Measurements from ENCODE around the gene PTCD3.
A peak's percentile ranks its signal among the peaks of the same experiment; 100 is the strongest.

Gene PTCD3

DNA sequence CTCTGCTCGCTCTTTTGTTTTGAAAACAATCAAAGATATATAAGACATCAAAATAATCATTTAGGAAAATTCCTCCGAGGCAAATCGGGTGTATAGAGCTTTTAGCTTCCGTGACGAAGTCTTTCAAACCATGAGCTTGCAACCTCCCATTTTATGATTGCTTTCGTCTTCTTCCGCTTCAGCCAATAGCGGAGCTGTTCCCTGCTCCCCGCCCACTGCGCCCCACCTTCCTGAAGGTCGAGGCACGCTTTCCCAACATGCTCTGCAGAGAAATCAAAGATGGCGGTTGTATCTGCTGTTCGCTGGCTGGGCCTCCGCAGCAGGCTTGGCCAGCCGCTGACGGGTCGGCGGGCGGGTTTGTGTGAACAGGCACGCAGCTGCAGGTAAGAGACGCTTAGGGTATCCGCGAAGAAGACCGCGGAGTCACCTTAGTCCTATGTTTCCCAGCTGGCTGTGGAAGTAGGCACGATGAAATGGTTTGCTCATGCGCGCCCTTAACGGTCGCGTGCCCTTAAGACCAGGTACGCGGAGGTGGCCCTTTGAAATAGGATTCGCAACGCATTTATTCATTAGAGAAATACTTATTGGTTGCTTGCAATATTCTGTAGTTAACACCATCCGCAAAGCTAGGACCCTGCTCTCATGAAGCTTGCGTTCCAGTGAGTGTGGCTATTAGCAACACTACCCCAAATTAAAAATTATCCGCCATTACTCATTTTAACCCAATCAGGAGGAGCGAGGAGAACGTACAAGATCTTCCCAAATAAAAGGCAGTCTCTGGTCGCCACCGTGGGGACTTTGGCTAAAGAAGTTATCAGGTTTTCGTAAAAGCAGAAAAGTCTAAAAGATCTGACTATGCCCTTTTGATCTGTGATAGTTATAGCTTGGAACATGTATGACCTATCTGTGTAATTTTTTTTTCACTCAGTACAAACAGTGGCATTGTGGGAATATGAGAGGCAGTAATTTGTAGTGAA is at the start of gene PTCD3:
PTCD3 (plus strand) TSS at position 267 of the 977 bp plus-strand sequence; CDS start at position 280, 13 bp downstream.
- peak; percentile 86 to 88 for DNase-seq (ENCODE audit: low read depth in 2 of 2)

DNA sequence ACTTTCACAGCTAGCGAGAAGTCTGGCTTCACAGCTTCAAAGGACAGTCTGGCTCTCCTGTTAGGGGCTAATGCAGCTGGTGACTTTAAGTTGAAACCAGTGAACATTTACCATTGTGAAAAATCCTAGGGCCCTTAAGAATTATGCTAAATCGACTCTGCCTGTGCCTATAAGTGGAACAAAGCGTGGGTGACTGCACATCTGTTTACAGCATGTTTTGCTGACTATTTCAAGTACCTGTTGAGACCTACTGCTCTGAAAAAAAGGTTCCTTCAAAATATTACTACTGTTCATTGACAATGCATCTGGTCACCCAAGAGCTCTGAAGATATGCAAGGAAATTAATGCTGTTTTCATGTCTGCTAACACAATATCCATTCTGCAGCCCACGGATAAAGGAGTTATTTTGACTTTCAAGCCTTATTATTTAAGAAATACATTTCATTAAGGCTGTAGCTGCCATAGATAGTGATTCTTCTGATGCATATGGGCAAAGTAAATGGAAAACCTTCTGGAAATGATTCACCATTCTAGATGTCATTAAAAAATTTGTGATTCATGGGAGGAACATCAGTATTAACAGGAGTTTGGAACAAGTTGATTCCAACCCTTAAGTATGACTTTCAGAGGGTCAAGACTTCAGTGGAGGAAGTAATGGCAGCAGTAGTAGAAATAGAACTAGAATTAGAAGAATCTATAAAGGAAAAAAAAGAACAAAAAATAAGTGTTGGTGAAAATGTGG is 49.3 kb upstream of the PTCD3 start:
- no peak for DNase-seq (ENCODE audit: low read depth in 2 of 2)

DNA sequence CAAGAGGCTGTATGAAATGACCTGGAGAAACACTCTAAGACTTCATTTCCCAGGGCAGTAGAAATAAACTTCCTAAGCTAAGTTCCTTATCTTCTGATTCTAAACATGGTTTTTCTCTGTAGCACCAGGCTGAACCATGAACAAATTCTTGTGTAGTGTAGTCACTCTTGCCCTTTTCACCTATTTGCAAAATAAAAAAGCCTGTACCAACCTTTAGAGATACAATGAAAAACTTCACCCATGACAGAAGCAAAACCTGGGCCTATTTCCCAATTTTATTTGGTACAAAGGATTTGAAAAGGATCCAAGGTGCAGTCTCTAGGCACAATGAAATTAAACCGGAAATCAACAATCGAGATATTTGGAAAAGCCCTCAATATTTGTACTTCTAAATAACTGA is 44.0 kb upstream of the PTCD3 start:
- no peak for DNase-seq (ENCODE audit: low read depth in 2 of 2)

DNA sequence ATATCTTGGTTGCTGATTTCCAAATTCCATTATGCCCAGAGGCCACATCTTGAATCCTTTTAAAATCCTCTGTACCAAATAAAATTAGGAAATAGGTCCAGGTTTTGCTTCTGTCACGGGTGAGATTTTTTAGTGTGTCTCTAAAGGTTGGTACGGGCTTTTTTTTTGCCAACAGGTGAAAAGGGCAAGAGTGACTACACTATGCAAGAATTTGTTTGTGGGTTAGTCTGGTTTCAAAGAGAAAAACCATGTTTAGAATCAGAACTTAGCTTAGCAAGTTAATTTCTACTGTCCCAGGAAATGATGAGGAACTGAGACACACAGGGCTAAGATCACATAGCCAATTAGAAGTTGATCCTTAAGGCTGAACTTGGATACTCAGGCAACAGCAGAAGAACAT is 42.0 kb upstream of the PTCD3 start:
- DNase-seq (ENCODE audit: low read depth in 2 of 2): no peak

DNA sequence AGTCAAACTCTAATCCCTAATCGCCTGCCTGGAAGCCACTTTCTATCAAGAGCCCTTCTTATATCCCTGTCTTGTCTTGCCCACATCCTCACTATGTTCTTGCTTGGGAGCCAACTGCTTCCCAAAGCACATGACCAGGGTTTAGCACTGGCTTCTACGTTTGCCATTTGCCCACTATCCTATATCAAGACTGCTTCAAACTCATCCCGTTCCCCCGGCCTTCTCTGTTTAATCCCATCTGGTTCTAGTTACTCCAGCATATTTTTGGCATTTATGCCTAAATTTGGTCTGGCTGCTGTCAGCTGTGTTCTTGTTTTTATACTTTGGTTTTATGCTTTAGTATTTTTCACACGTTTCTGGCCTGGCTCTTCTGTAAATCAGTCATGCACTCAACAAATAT is 40.5 kb upstream of the PTCD3 start:
- DNase-seq (ENCODE audit: low read depth in 2 of 2): peak; percentile 86 to 87

DNA sequence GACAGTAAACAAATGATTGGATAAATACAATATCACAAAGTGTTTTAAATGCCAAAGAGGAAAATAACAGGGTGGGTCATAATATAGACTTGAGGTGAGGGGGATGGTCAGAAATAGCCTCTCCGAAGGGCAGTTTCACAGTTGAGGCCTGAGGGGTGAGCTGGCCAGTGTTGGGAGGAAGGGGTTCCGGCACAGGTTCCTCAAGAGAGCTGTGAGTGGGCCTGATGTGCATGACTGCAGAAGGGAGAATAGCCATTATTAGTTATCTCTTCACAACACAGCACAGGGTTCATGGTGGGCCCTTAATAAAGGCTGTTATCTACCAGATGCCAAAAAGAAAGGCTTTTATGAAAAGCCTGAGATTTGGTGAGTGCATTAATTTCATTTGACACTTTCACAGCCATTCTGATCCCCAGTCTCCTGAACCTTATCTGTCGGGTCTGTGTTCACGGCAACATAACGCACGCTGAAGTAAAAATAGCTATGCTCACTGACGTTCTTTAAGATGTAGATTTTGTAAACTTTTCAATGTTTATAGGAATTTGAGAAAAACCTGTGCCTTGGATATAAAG is 39.9 kb upstream of the PTCD3 start:
- DNase-seq (ENCODE audit: low read depth in 2 of 2): no peak

DNA sequence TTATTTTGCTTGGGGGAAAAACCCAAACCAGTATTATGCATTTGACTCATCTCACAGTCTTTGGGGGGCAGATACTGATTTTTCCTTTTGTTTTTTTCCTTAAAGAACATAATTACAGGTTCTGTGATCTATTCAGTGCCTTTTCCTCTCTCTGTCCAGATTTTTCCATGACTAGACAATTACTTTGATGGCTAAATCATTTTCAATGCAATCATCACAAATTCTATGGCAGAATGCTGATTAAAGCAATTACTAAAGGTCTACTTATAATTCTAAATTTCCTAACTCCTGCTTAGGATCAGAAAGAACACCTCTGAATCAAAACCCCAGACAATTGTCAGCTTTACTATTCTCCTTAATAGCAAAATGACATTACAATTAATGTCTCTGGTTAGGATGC is 39.1 kb upstream of the PTCD3 start:
- no peak for DNase-seq (ENCODE audit: low read depth in 2 of 2)

DNA sequence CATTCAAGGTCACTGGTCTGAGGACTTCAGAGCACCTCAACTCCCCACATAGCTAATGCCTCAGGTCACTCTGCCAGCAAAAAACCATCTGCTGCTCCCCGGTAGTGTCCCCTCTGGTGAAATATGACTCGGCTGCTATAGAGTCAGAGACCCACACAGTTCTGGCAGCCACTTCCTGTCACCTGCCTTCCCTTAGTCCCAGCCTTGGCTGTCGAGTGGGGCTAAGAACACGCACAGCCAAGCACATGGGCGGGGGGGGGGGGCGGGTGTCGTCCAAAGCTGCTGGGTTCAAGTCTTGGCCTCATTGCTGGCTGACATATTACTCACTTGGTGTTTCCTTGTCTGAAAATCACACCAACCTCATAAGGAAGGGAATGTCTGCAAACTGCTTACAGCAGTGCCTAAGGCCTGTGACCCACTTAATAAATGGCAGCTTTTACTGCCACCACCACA is 37.9 kb upstream of the PTCD3 start:
- no peak for DNase-seq (ENCODE audit: low read depth in 2 of 2)

DNA sequence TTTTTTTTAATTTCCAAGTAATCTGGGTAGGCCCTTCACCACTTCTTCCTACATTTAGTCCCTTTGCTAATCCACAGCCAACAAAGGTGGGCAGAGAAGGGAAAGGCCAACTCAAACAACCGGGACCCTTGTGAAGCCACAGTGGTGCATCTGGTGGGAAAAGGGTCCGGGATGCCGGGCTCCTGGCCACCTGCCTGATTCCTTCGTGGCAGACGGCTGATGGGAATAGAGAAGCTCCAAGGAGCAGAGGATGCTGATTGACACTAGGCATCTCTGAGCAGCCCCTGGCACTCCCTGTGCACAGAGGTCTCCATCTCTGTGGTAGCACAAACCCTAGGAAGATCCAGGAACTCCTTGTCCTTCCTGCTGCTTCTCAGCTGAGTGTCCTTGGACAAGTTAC is 37.4 kb upstream of the PTCD3 start:
- DNase-seq (ENCODE audit: low read depth in 2 of 2): no peak

DNA sequence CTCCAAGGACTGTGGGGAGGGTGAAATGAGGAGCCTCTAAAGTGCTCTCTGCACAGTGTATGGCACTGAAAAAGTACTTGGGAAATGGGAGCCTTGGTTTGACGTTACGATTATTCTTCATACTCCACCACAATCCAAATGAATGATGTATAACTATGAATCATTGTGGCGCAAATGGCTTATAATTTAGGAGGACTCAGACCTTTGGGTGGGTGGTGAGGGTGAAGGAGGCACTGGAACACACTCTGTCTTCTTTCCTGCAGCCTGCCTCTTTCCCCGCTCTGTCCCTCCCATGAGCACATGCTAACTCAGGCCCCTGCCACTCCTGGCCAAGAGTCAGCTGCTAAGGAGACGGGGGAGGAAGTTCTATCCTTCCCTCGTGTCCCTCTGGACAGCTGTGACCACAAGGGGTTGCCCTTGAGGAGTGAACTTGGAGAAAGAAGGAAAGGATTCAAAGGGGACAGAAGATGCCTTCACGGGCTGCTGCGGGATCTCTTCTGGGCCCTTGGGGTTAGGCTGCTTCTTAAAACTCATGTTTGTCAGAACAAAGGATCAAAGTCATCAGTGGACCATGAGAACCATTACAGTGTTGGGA is 36.8 kb upstream of the PTCD3 start:
- DNase-seq (ENCODE audit: low read depth in 2 of 2): no peak

DNA sequence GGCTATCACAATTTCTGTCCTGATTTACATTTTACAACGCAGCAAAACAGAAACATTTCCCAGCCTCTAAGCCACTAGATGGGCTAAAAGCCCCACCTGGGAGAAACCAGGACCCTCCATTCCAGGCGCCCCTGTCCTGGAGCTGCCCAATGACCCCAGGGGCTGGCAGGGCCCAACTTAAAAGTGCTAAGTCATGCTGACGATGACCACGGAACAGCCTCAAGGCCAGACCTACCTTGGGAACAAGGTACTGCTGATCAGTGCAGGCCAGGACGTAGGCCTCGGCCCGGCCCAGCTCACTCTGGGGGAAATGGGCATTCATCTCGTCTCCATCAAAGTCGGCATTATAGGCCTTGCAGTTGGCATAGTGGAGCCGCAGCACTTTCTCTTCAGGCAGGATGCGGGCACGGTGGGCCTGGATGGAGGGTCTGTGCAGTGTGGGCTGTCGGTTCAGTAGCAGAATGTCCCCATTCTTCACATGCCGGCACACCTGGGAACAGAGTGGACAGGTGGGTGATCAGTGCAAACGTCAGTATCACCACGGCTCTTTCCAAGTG is 36.2 kb upstream of the PTCD3 start:
- no peak for DNase-seq (ENCODE audit: low read depth in 2 of 2)

DNA sequence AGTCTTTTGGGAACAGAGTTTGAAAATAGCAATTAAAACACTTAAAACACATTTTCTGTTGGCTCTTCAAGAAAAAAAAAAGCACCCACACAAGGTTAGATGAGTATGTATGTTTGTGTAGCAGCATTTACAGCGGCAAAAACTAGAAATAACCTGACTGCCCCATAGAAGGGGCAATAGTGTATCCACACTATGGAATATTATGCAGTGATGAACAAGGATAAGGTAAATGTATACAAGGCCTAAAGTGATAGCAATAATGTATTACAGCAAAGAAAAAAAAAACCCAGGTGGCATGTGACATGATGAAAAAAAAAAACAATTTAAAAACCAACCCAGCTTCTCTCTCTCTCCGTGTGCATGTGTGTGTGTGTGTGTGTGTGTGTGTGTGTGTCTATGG is 35.2 kb upstream of the PTCD3 start:
- DNase-seq (ENCODE audit: low read depth in 2 of 2): no peak

DNA sequence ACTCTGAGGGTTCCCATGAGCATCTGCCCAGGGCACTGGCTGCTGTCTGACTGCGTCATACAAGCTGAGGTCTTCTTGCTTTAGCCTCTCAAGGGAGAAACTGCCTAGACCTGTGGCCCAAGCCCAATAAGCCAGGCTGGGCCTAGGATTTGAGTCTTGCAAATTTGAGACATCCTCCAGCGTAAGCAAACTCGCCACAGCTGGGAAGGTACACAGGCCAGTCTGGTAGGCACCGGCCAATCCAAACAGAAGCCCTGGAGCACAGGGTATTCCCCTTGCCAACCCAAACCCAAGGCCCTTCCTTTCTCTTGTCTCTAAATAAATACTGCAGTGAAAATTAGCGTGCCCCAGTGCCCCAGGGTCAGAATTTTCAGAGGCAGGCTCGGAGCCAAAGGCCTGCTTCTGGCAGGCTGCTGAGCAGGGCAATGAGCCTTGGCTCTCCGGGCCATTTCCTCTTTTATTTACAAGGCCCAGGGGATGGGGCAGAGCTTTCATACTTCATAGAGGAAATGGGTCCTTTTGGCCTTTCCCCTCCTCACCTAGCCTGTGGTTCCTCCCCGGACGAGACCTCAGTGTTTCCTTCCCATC is 33.7 kb upstream of the PTCD3 start:
- DNase-seq (ENCODE audit: low read depth in 2 of 2): no peak

DNA sequence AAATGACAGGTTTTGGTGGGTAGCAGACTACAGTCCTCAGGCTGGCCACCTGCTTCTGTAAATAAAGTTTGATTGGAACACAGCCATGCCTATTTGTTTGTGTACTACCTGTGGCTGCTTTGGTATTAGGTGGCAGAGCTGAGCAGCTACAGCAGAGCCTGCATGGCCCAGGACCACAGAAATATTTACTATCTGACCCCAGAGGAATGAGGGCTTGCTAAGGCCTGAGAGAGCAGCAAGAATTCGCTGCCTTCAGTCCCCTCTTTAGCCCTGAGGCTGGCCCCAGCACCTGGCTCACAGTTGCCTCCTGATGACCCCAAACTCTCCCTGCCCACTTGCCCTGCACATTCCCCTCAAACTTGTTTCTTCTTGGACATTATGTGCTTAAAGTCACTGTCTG is 32.8 kb upstream of the PTCD3 start:
- DNase-seq (ENCODE audit: low read depth in 2 of 2): no peak

DNA sequence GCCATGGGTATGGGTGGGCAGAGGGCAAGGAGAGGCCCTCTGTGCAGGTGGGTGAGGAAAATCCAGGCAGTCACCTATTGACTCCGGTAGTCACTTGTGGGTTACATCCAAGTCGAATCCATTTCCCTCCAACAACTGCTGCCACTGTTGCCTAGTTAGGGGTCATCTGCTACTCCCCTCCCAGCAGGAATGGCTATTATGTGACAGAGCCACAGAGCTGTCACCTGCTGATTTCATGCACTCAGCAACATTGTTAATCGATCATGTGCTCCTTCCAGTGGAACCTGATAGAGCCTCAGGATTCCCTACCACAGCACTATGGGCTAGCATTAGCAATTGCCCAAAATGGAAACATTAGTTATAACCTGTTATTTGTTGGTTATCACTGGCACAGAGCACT is 31.8 kb upstream of the PTCD3 start:
- no peak for DNase-seq (ENCODE audit: low read depth in 2 of 2)

DNA sequence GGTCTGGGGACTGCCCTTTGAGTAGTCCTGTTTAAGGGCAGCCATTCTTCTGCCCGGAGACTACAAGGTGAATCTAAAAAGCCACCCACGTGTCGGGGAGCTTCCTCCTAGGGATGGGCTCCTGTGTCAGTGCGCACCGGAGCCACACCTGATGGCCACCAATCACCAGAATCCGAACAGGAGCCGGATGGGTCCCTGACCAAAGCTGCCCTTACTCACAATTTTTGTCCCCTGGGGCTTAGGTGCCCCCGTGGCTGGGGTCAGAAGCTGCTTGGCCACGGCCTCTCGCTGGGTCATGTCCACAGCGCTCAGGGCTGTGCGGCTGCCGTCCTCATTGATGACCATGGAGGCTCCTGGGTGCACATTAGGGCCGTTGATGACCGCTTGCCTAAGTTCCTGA is 31.2 kb upstream of the PTCD3 start:
- no peak for DNase-seq (ENCODE audit: low read depth in 2 of 2)

DNA sequence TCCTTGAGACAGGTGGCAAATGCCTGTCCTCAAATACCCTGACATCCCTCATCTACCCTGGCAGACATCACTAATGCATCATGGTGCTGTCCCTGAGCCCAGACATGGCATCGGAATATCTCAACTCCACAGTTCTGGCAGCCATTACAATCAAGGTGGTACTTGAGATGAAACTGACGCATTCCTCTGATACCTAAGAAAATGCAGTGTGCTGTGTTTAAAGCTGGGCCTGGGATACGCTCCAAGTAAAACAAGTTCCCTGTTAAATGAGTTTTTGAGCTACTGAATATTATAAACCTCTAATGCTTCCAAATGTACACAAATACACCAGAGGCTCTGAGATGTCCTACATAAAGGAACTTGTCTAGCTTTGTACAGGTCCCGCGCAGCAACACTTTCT is 30.1 kb upstream of the PTCD3 start:
- DNase-seq (ENCODE audit: low read depth in 2 of 2): no peak

DNA sequence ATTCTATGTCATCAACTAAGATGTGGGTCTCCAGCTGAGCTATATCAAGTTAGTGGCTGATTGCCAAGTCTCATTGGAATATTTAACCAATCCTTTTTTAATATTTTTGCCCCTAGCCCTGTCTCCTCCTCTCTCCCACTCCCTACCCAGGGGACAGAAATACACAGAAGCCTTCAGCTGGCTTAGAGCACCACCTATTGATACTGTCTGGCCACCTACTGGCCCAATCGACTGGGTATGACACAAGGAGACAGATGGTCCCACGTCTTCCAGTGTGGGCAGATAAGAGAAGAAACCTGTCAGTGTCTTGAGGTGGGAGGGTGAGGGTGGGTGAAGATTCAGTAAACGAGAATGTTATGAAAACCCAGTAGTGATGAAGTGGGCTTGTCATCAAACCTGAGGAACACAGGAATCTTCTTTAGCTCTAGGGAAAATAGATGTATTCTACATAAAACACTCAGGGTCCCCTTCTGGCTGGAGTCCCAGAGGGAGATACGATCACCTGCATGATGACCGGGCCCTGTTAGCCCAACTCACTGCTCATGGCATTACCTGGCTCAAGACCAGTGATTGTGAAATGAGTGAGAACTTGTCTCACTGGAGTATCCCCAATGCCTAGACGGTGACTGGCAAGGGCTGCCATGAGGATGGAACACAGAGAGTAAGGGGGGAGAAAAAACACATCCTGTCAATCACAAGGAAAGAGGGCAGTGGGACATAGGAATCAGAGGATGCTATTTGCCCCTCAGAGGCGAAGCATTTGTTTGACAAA is 27.1 kb upstream of the PTCD3 start:
- DNase-seq (ENCODE audit: low read depth in 2 of 2): peak; percentile 32 to 33

DNA sequence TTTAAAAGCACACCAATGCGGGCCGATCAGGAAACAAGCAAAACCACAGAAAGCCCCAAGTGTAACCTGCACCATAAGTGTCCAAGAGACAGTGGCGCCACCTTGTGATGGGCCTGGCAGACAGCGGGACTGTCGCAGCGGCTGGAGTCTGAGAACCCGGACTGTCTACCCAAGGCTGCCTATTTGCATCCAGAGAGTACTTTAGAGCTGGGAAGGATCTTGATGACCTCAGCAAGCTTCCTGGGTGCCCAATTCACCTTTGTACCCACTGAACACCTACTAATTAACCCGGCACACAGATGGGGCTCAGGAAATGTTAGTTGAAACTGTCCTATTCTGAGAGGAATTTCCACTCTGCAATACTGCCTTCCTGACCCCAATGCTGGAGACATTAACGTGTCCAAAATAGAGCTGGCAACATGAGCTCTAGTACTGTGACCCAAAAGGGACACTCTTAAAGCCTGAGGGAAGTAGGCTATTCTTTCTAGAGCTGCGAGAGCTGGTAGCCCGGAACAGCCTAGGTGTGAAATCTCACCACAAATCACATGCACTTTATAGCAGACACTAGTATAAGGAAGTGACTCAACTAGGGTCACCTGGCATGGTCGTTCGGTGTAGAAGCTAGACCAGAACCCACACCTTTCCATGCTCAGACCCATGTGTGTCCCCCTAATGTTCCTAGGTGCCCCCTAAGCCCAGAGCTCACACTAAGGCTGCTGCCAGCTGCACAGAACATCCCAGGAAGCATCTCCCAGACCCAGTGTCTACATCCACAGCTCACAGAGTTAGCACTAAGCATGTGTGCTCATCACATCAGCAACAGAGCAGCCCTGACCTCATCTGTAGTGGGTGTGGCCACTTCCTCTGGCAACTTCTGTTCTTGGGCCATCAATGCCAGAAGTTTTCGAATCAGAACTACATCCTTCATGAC is 25.8 kb upstream of the PTCD3 start:
- DNase-seq (ENCODE audit: low read depth in 2 of 2): peak; percentile 27 to 36

DNA sequence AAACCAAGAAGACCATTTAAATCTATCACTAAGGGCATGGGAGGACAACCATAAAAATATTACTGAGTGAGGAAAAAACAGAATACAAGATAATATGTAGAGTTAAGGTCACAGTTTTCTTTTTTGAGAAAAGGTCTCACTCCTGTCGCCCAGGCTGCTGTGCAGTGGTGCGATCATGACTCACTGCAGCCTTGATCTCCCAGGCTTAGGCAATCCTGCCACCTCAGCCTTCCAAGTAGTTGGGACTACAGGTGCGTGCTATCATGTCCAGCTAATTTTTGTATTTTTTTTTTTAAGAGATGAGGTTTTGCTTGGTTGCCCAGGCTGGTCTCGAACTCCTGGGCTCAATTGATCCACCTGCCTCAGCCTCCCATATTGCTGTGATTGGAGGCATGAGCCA is 24.3 kb upstream of the PTCD3 start:
- DNase-seq (ENCODE audit: low read depth in 2 of 2): no peak
